Measurements from ENCODE around the gene ATRIP. TPM values are rescaled to one million over a fixed set of nuclear protein-coding genes. Genes with fewer than 3 reads are reported as not detected.

Gene ATRIP
- total and polyA plus RNA-seq, 2 of the 4 experiments (the other 2 are of a cell fraction): 6.8 to 10.8 TPM

- WGBS, 2 experiments (ENCODE audit: extremely low coverage in 2 of 2, insufficient read length in 1 of 2): 0% methylated on average over 3 of the region's 5 CpGs; no CpG with 5 or more reads in 1 of the 2 experiments
- Histone ChIP-seq H2BK15ac (ENCODE audit: low read depth, low read length) (peak overlapping the region; percentile 82; the same call in 2 of the 3 replicates), H2AK5ac (ENCODE audit: low read depth, low read length) (peak overlapping the region; percentile 98), H2BK20ac (ENCODE audit: low read depth, low read length) (peak overlapping the region; percentile 50; the same call in 1 of the 2 replicates), H3K27me3 (ENCODE audit: control insufficient read depth, insufficient read depth, low read length) (no peaks in the 10 kb centered on the region), H3K9me3 (ENCODE audit: control insufficient read depth, insufficient read depth, low read length) (no peaks in the 10 kb centered on the region), H4K20me1 (ENCODE audit: insufficient read depth, low read length) (no peaks in the 10 kb centered on the region; the same call in 1 of the 2 replicates), H3K4me2 (ENCODE audit: low read depth, low read length) (peak overlapping the region; percentile 59), H3K36me3 (ENCODE audit: control insufficient read depth, insufficient read depth, low read length) (peaks cover 25% of the 10 kb centered on the region), H3K9me1 (ENCODE audit: insufficient read depth, low read length) (peaks cover 12% of the 10 kb centered on the region; the same call in 1 of the 2 replicates), H2AFZ (replicated peaks; ENCODE audit: low read length, poor library complexity) (peak overlapping the region; percentile 95), H3K27ac (ENCODE audit: insufficient read depth, low read length) (peak overlapping the region; percentile 94), H3K56ac (ENCODE audit: extremely low read depth, insufficient read depth, low read length) (peak overlapping the region; percentile 91), H3K9ac (ENCODE audit: low read depth, low read length) (peak overlapping the region; percentile 96), H2BK5ac (ENCODE audit: low read depth, low read length, poor library complexity, severe bottlenecking) (peak overlapping the region; percentile 94), H2BK120ac (ENCODE audit: low read depth, low read length) (peak overlapping the region; percentile 89), H3K14ac (replicated peaks; ENCODE audit: low read depth, low read length) (peak overlapping the region; percentile 100), H2AK9ac (replicated peaks; ENCODE audit: low read depth, low read length, poor library complexity) (peak overlapping the region; percentile 99), H4K8ac (ENCODE audit: low read depth in 2 of 2, low read length in 2 of 2) (peak overlapping the region; percentile 91 to 97), H3K23ac (ENCODE audit: low read depth, low read length) (peak overlapping the region; percentile 100), H4K91ac (ENCODE audit: insufficient read depth, low read depth, low read length) (peak overlapping the region; percentile 93), H3K4ac (ENCODE audit: low read depth, low read length) (peak overlapping the region; percentile 100), H3K4me1 (ENCODE audit: control insufficient read depth, insufficient read depth, low read length) (peaks cover 6% of the 10 kb centered on the region), H4K5ac (ENCODE audit: low read depth, low read length) (peak overlapping the region; percentile 77), H3K18ac (ENCODE audit: low read depth, low read length) (peak overlapping the region; percentile 72), H3K79me1 (ENCODE audit: low read depth in 1 of 2, low read length in 2 of 2) (peaks cover 4 to 56% of the 10 kb centered on the region in 2 experiments), H3K4me3 (ENCODE audit: insufficient read depth, low read depth, low read length) (peak overlapping the region; percentile 68)
- ChIA-PET POLR2A (ENCODE audit: unreplicated experiment) (interaction anchor here (0.5 kb wide), 1 partner anchor 49 kb away, joined by 3 read pairs; no protein-coding TSS in a partner anchor), CTCF (interaction anchor here (0.7 to 1.6 kb wide), 5 partner anchors 13 to 76 kb away, joined by 3 read pairs; no protein-coding TSS in a partner anchor)
- DNase-seq (no peak), ATAC-seq (ENCODE audit: low read depth) (peak; percentile 59)
- BruUV-seq (replicated peaks): no TSS peak
- intact Hi-C loops (cut with micrococcal nuclease) (loop anchor here (2.0 kb wide), 2 partner anchors 76 to 162 kb away; partner anchors contain the start of gene SLC26A6), dilution Hi-C loops (cut with HindIII; ENCODE audit: low sequenced_read_pairs, unreplicated experiment) (no loop called here), in situ Hi-C loops (cut with MboI; ENCODE audit: low sequenced_read_pairs) (no loop called here)
- TF ChIP-seq, protein P1, sequence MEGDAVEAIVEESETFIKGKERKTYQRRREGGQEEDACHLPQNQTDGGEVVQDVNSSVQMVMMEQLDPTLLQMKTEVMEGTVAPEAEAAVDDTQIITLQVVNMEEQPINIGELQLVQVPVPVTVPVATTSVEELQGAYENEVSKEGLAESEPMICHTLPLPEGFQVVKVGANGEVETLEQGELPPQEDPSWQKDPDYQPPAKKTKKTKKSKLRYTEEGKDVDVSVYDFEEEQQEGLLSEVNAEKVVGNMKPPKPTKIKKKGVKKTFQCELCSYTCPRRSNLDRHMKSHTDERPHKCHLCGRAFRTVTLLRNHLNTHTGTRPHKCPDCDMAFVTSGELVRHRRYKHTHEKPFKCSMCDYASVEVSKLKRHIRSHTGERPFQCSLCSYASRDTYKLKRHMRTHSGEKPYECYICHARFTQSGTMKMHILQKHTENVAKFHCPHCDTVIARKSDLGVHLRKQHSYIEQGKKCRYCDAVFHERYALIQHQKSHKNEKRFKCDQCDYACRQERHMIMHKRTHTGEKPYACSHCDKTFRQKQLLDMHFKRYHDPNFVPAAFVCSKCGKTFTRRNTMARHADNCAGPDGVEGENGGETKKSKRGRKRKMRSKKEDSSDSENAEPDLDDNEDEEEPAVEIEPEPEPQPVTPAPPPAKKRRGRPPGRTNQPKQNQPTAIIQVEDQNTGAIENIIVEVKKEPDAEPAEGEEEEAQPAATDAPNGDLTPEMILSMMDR (conservative IDR thresholded peaks at IDR 0.05; ENCODE audit: low read depth, low read length): no peak
- no peak for TF ChIP-seq MAFK (IDR thresholded peaks at IDR 0.05; ENCODE audit: low read depth, low read length)
- TF ChIP-seq RFX5 (IDR thresholded peaks at IDR 0.05; ENCODE audit: low read depth, low read length): no peak
- no peak for TF ChIP-seq RAD21 (IDR thresholded peaks at IDR 0.05; ENCODE audit: low read length)
- TF ChIP-seq NFE2L2 (IDR thresholded peaks at IDR 0.05; ENCODE audit: low read depth, low read length): no peak
- no peak for TF ChIP-seq CEBPB (IDR thresholded peaks at IDR 0.05; ENCODE audit: low read depth, low read length)
- no peak for TF ChIP-seq RCOR1 (IDR thresholded peaks at IDR 0.05; ENCODE audit: insufficient replicate concordance, low read length)
- TF ChIP-seq FOS (IDR thresholded peaks at IDR 0.05; ENCODE audit: low read depth, low read length): no peak
- TF ChIP-seq, protein P2, sequence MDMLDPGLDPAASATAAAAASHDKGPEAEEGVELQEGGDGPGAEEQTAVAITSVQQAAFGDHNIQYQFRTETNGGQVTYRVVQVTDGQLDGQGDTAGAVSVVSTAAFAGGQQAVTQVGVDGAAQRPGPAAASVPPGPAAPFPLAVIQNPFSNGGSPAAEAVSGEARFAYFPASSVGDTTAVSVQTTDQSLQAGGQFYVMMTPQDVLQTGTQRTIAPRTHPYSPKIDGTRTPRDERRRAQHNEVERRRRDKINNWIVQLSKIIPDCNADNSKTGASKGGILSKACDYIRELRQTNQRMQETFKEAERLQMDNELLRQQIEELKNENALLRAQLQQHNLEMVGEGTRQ (IDR thresholded peaks at IDR 0.05; ENCODE audit: low read depth, low read length): no peak
- TF ChIP-seq, protein P3, sequence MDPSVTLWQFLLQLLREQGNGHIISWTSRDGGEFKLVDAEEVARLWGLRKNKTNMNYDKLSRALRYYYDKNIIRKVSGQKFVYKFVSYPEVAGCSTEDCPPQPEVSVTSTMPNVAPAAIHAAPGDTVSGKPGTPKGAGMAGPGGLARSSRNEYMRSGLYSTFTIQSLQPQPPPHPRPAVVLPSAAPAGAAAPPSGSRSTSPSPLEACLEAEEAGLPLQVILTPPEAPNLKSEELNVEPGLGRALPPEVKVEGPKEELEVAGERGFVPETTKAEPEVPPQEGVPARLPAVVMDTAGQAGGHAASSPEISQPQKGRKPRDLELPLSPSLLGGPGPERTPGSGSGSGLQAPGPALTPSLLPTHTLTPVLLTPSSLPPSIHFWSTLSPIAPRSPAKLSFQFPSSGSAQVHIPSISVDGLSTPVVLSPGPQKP (IDR thresholded peaks at IDR 0.05; ENCODE audit: borderline replicate concordance, low read depth, low read length): no peak
- TF ChIP-seq BHLHE40 (IDR thresholded peaks at IDR 0.05; ENCODE audit: low read depth, low read length): no peak
- no peak for TF ChIP-seq CHD1 (IDR thresholded peaks at IDR 0.05; ENCODE audit: low read depth, low read length)
- TF ChIP-seq POLR2A (IDR thresholded peaks at IDR 0.05; ENCODE audit: low read depth, low read length): no peak
- no peak for TF ChIP-seq MAZ (IDR thresholded peaks at IDR 0.05; ENCODE audit: borderline replicate concordance, low read depth, low read length)
- no peak for TF ChIP-seq SMC3 (IDR thresholded peaks at IDR 0.05; ENCODE audit: low read depth, low read length)
- no peak for TF ChIP-seq MXI1 (IDR thresholded peaks at IDR 0.05; ENCODE audit: borderline replicate concordance, low read depth, low read length)
Observed at GRCh38 chr3:48472673-48472922, 26.1 kb downstream of the ATRIP start.

Data from IMR-90 (cell line).